Neuron (in vitro differentiated cells): ENCODE results near the gene ELF5.

Experiments used
- H2AFZ ChIP-seq: one replicate; pipeline ENCODE4 v1.6.1; 2013; ENCODE audit warnings: low read depth, mild to moderate bottlenecking, inconsistent platforms, low read length, moderate library complexity
- H3K27me3 ChIP-seq: one replicate; pipeline ENCODE4 v1.6.1; 2013; ENCODE audit warnings: low read length; ENCODE audit not compliant: insufficient read depth
- H3K36me3 ChIP-seq: one replicate; pipeline ENCODE4 v1.6.1; 2013; ENCODE audit warnings: low read length; ENCODE audit not compliant: insufficient read depth
- H3K4me1 ChIP-seq: one replicate; pipeline ENCODE4 v1.6.1; 2013; ENCODE audit warnings: low read length; ENCODE audit not compliant: insufficient read depth
- H3K4me3 ChIP-seq: 2 replicates; pipeline ENCODE4 v1.5.1; 2013; ENCODE audit warnings: mild to moderate bottlenecking, low read length, moderate library complexity
- H3K9me3 ChIP-seq: one replicate; pipeline ENCODE4 v1.6.1; 2013; ENCODE audit warnings: low read length

Gene ELF5

GRCh38 chr11:34451053-34451452 lies 62.5 kb downstream of the ELF5 start:
- Histone ChIP-seq H3K9me3 (no peaks in the 10 kb centered on the region), H3K4me3 (no peak overlapping the region), H3K27me3 (peaks cover under 1% of the 10 kb centered on the region), H2AFZ (no peak overlapping the region), H3K36me3 (no peaks in the 10 kb centered on the region), H3K4me1 (no peaks in the 10 kb centered on the region)

GRCh38 chr11:34449013-34449412 lies 64.6 kb downstream of the ELF5 start:
- Histone ChIP-seq H3K4me1 (no peaks in the 10 kb centered on the region), H3K9me3 (no peaks in the 10 kb centered on the region), H3K4me3 (no peak overlapping the region), H3K27me3 (peaks cover 5% of the 10 kb centered on the region), H3K36me3 (no peaks in the 10 kb centered on the region), H2AFZ (no peak overlapping the region)

- no peak overlapping the region for H3K4me3 ChIP-seq
- peaks cover 5% of the 10 kb centered on the region for H3K27me3 ChIP-seq
- H3K4me1 ChIP-seq, result no peaks in the 10 kb centered on the region
- no peak overlapping the region for H2AFZ ChIP-seq
- no peaks in the 10 kb centered on the region for H3K9me3 ChIP-seq
- no peaks in the 10 kb centered on the region for H3K36me3 ChIP-seq
Measured at GRCh38 chr11:34448223-34448994, 65.2 kb downstream of the ELF5 start.

GRCh38 chr11:34447044-34447443 lies 66.5 kb downstream of the ELF5 start:
- no peak overlapping the region for H3K4me3 ChIP-seq
- H3K4me1 ChIP-seq, result no peaks in the 10 kb centered on the region
- H3K27me3 ChIP-seq, result peaks cover 5% of the 10 kb centered on the region
- no peaks in the 10 kb centered on the region for H3K9me3 ChIP-seq
- H3K36me3 ChIP-seq, result no peaks in the 10 kb centered on the region
- H2AFZ ChIP-seq, result no peak overlapping the region

GRCh38 chr11:34446386-34446785 lies 67.2 kb downstream of the ELF5 start:
- no peaks in the 10 kb centered on the region for H3K36me3 ChIP-seq
- no peak overlapping the region for H3K4me3 ChIP-seq
- no peaks in the 10 kb centered on the region for H3K4me1 ChIP-seq
- peaks cover 5% of the 10 kb centered on the region for H3K27me3 ChIP-seq
- H3K9me3 ChIP-seq, result no peaks in the 10 kb centered on the region
- no peak overlapping the region for H2AFZ ChIP-seq

GRCh38 chr11:34445956-34446355 lies 67.6 kb downstream of the ELF5 start:
- H3K4me3 ChIP-seq, result no peak overlapping the region
- H2AFZ ChIP-seq, result no peak overlapping the region
- H3K27me3 ChIP-seq, result peaks cover 5% of the 10 kb centered on the region
- no peaks in the 10 kb centered on the region for H3K36me3 ChIP-seq
- H3K9me3 ChIP-seq, result no peaks in the 10 kb centered on the region
- H3K4me1 ChIP-seq, result no peaks in the 10 kb centered on the region

GRCh38 chr11:34444428-34444827 lies 69.2 kb downstream of the ELF5 start:
- H3K9me3 ChIP-seq, result no peaks in the 10 kb centered on the region
- H3K36me3 ChIP-seq, result no peaks in the 10 kb centered on the region
- no peak overlapping the region for H2AFZ ChIP-seq
- no peaks in the 10 kb centered on the region for H3K4me1 ChIP-seq
- H3K4me3 ChIP-seq, result no peak overlapping the region
- H3K27me3 ChIP-seq, result peaks cover 5% of the 10 kb centered on the region

- Histone ChIP-seq H3K27me3 (peaks cover 5% of the 10 kb centered on the region), H3K9me3 (no peaks in the 10 kb centered on the region), H3K4me3 (no peak overlapping the region), H2AFZ (no peak overlapping the region), H3K36me3 (no peaks in the 10 kb centered on the region), H3K4me1 (no peaks in the 10 kb centered on the region)
Measured at GRCh38 chr11:34443136-34443535, 70.5 kb downstream of the ELF5 start.

- H3K9me3 ChIP-seq, result no peaks in the 10 kb centered on the region
- no peaks in the 10 kb centered on the region for H3K36me3 ChIP-seq
- no peak overlapping the region for H2AFZ ChIP-seq
- peaks cover 5% of the 10 kb centered on the region for H3K27me3 ChIP-seq
- no peaks in the 10 kb centered on the region for H3K4me1 ChIP-seq
- no peak overlapping the region for H3K4me3 ChIP-seq
Measured at GRCh38 chr11:34441814-34442213, 71.8 kb downstream of the ELF5 start.

GRCh38 chr11:34439610-34440198 lies 73.9 kb downstream of the ELF5 start:
- no peak overlapping the region for H2AFZ ChIP-seq
- no peak overlapping the region for H3K4me3 ChIP-seq
- H3K9me3 ChIP-seq, result no peaks in the 10 kb centered on the region
- no peaks in the 10 kb centered on the region for H3K36me3 ChIP-seq
- H3K27me3 ChIP-seq, result no peaks in the 10 kb centered on the region
- H3K4me1 ChIP-seq, result no peaks in the 10 kb centered on the region

- H3K4me1 ChIP-seq, result no peaks in the 10 kb centered on the region
- no peak within 1 kb of the TSS for H2AFZ ChIP-seq
- no peaks in the 10 kb centered on the region for H3K27me3 ChIP-seq
- H3K4me3 ChIP-seq, result no peak within 1 kb of the TSS
- H3K9me3 ChIP-seq, result no peaks in the 10 kb centered on the region
- H3K36me3 ChIP-seq, result no peaks in the 10 kb centered on the region
Measured at GRCh38 chr11:34438529-34439507, 74.8 kb downstream of the ELF5 start, which contains the start of gene CAT. TSS of gene CAT (plus strand) at chr11:34438934. CDS start at chr11:34439014, 80 bp downstream.

- Histone ChIP-seq H3K4me1 (no peaks in the 10 kb centered on the region), H3K9me3 (no peaks in the 10 kb centered on the region), H3K27me3 (no peaks in the 10 kb centered on the region), H2AFZ (no peak overlapping the region), H3K4me3 (no peak overlapping the region), H3K36me3 (no peaks in the 10 kb centered on the region)
Measured at GRCh38 chr11:34437224-34438125, 76.1 kb downstream of the ELF5 start.
